SH-SY5Y (cell line): ENCODE measurements around the gene TGFBR3.

Source experiments
- GATA2 ChIP-seq: IDR thresholded peaks from 2 replicates; pipeline ENCODE4 v1.6.1; 2011; ENCODE audit warnings: mild to moderate bottlenecking, low read depth, low read length
- GATA3 ChIP-seq: IDR thresholded peaks from 2 replicates; pipeline ENCODE4 v1.6.1; 2011; ENCODE audit warnings: low read depth, mild to moderate bottlenecking, low read length, moderate library complexity

GRCh38 chr1:91792489-91793071 is 93.4 kb downstream of the TGFBR3 start:
- TF ChIP-seq GATA2: no peak
- no peak for TF ChIP-seq GATA3
